Neural progenitor cell (in vitro differentiated cells): ENCODE measurements around the gene CHST6. TPM values are rescaled to one million over a fixed set of nuclear protein-coding genes. Genes with fewer than 3 reads are reported as not detected.
"Not testable (repeated sequence)": the region's sequence is repeated elsewhere in the genome, so short reads cannot be mapped to it uniquely, and the experiment has no call there.

Experiments
- DNase-seq: peaks from one replicate; pipeline ENCODE4 v3.0.0-alpha.2; 2016; ENCODE audit warnings: low spot score
- H2AFZ ChIP-seq: fragments of 200-600 bp; sonication (generic); replicated peaks from 2 replicates; pipeline ENCODE4 v1.6.1; 2016; ENCODE audit warnings: antibody characterized with exemption
- H3F3A ChIP-seq: fragments of 200-600 bp; sonication (generic); 2 replicates; pipeline ENCODE4 v1.6.1; 2016; ENCODE audit warnings: antibody characterized with exemption, low read depth
- H3K27ac ChIP-seq: fragments of 200-600 bp; sonication (generic); 2 replicates; pipeline ENCODE4 v1.5.1; 2016; ENCODE audit warnings: mild to moderate bottlenecking
- H3K27me3 ChIP-seq: fragments of 200-600 bp; sonication (generic); 2 replicates; pipeline ENCODE4 v1.6.1; 2016; ENCODE audit warnings: mild to moderate bottlenecking, moderate library complexity
- H3K36me3 ChIP-seq: fragments of 200-600 bp; sonication (generic); 2 replicates; pipeline ENCODE4 v1.5.1; 2016
- H3K4me1 ChIP-seq: fragments of 200-600 bp; sonication (generic); 2 replicates; pipeline ENCODE4 v1.6.1; 2016; ENCODE audit warnings: mixed run types
- H3K4me2 ChIP-seq: fragments of 200-600 bp; sonication (generic); 2 replicates; pipeline ENCODE4 v1.6.1; 2016
- H3K4me3 ChIP-seq: fragments of 200-600 bp; sonication (generic); 2 replicates; pipeline ENCODE4 v1.5.1; 2016
- H3K79me2 ChIP-seq: fragments of 200-600 bp; sonication (generic); 2 replicates; pipeline ENCODE4 v1.6.1; 2016; ENCODE audit warnings: low read depth
- H3K9ac ChIP-seq: fragments of 200-600 bp; sonication (generic); 2 replicates; pipeline ENCODE4 v1.6.1; 2016
- H3K9me3 ChIP-seq: fragments of 200-600 bp; sonication (generic); 2 replicates; pipeline ENCODE4 v1.5.1; 2016; ENCODE audit warnings: low read depth
- H4K20me1 ChIP-seq: fragments of 200-600 bp; sonication (generic); 2 replicates; pipeline ENCODE4 v1.6.1; 2016; ENCODE audit warnings: low read depth
- H3K27ac Mint-ChIP-seq: 3 replicates; pipeline ENCODE4 v1.8.0; 2021; ENCODE audit warnings: mixed read lengths
- H3K27me3 Mint-ChIP-seq: 2 replicates; pipeline ENCODE4 v1.8.0; 2022; ENCODE audit warnings: low read depth, mild to moderate bottlenecking, inconsistent platforms, moderate library complexity, mixed read lengths; ENCODE audit not compliant: insufficient read depth
- H3K36me3 Mint-ChIP-seq: 3 replicates; pipeline ENCODE4 v1.8.0; 2021; ENCODE audit warnings: mixed read lengths
- H3K4me1 Mint-ChIP-seq: 3 replicates; pipeline ENCODE4 v1.8.0; 2021; ENCODE audit warnings: mixed read lengths
- H3K4me3 Mint-ChIP-seq: 3 replicates; pipeline ENCODE4 v1.8.0; 2021; ENCODE audit warnings: mild to moderate bottlenecking, moderate library complexity, mixed read lengths
- H3K9me3 Mint-ChIP-seq: 3 replicates; pipeline ENCODE4 v1.8.0; 2020; ENCODE audit warnings: mixed read lengths
- CTCF ChIP-seq: fragments of 200-600 bp; sonication (generic); IDR thresholded peaks from 2 replicates; pipeline ENCODE4 v1.5.1; 2017; ENCODE audit warnings: antibody characterized with exemption, mild to moderate bottlenecking
- EZH2 ChIP-seq: fragments of 200-600 bp; sonication (generic); IDR thresholded peaks from 2 replicates; pipeline ENCODE4 v1.6.1; 2017; ENCODE audit warnings: antibody characterized with exemption, mild to moderate bottlenecking, moderate library complexity
- EZH2phosphoT487 ChIP-seq: fragments of 200-600 bp; sonication (generic); IDR thresholded peaks from 2 replicates; pipeline ENCODE4 v1.6.1; 2017; ENCODE audit warnings: antibody characterized with exemption
- total RNA-seq: library from RNA; depleted of rRNA; stranded (reverse); fragments of >200 nt; gene quantifications from 2 replicates; pipeline ENCODE4 v1.2.3, GENCODE V29; 2015; ENCODE audit warnings: low replicate concordance

The CHST6 gene
- total RNA-seq: 6.2 and 12.5 TPM in 2 replicates

GRCh38 chr16:75495076-75495674 is at the start of gene CHST6:
Gene CHST6, minus strand, starts transcription at chr16:75495441. Its CDS starts 15,613 bp downstream, at chr16:75479828.
- H3K79me2 ChIP-seq: peaks cover 9% of the 10 kb centered on the region
- peak; percentile 84 for DNase-seq
- no peaks in the 10 kb centered on the region for H3K36me3 ChIP-seq
- H3K4me1 ChIP-seq: peaks cover 21% of the 10 kb centered on the region
- H3K27ac ChIP-seq: no peak within 1 kb of the TSS
- Mint-ChIP-seq H3K4me1 (peaks cover 16% of the 10 kb centered on the region), H3K36me3 (no peaks in the 10 kb centered on the region), H3K27ac (no peak within 1 kb of the TSS), H3K9me3 (no peaks in the 10 kb centered on the region), H3K27me3 (peaks cover 11% of the 10 kb centered on the region), H3K4me3 (peak within 1 kb of the TSS; percentile 89)
- peaks cover 7% of the 10 kb centered on the region for H4K20me1 ChIP-seq
- peak within 1 kb of the TSS; percentile 96 for H3K4me2 ChIP-seq
- H3K27me3 ChIP-seq: peaks cover 8% of the 10 kb centered on the region
- H3K4me3 ChIP-seq: peak within 1 kb of the TSS; percentile 77
- H3K9ac ChIP-seq: no peak within 1 kb of the TSS
- peak within 1 kb of the TSS; percentile 80 for H2AFZ ChIP-seq
- H3K9me3 ChIP-seq: no peaks in the 10 kb centered on the region
- peaks cover 34% of the 10 kb centered on the region for H3F3A ChIP-seq
- TF ChIP-seq EZH2phosphoT487 (no peak), EZH2 (peak; percentile 55)

GRCh38 chr16:75542462-75542861 is 47.2 kb upstream of the CHST6 start:
- not testable (repeated sequence) for H3K4me1 Mint-ChIP-seq, DNase-seq, H3K4me3 ChIP-seq, H3K4me2 ChIP-seq, H3K27me3 ChIP-seq, H3K4me3 Mint-ChIP-seq, H3K27me3 Mint-ChIP-seq, H3K27ac Mint-ChIP-seq, H2AFZ ChIP-seq, H3K9me3 Mint-ChIP-seq, H3K79me2 ChIP-seq, H3K9me3 ChIP-seq, H3K27ac ChIP-seq, H3K36me3 ChIP-seq, H3F3A ChIP-seq, H4K20me1 ChIP-seq, H3K4me1 ChIP-seq, H3K9ac ChIP-seq
- H3K36me3 Mint-ChIP-seq: peaks cover 23% of the 10 kb centered on the region

- H3K36me3 ChIP-seq: no peaks in the 10 kb centered on the region
- H3K9me3 Mint-ChIP-seq: no peaks in the 10 kb centered on the region
- no peak overlapping the region for H3K4me3 Mint-ChIP-seq
- H3K9me3 ChIP-seq: no peaks in the 10 kb centered on the region
- H2AFZ ChIP-seq: no peak overlapping the region
- no peaks in the 10 kb centered on the region for H3K27me3 ChIP-seq
- no peaks in the 10 kb centered on the region for H4K20me1 ChIP-seq
- H3K27me3 Mint-ChIP-seq: peaks cover 3% of the 10 kb centered on the region
- H3K4me1 ChIP-seq: no peaks in the 10 kb centered on the region
- peaks cover 23% of the 10 kb centered on the region for H3K36me3 Mint-ChIP-seq
- H3K4me2 ChIP-seq: no peak overlapping the region
- H3K4me1 Mint-ChIP-seq: no peaks in the 10 kb centered on the region
- H3F3A ChIP-seq: no peaks in the 10 kb centered on the region
- H3K27ac ChIP-seq: no peak overlapping the region
- TF ChIP-seq EZH2phosphoT487 (no peak), EZH2 (no peak), CTCF (no peak)
- no peak for DNase-seq
- H3K79me2 ChIP-seq: no peaks in the 10 kb centered on the region
- no peak overlapping the region for H3K9ac ChIP-seq
- H3K27ac Mint-ChIP-seq: no peak overlapping the region
- H3K4me3 ChIP-seq: no peak overlapping the region
Measured at GRCh38 chr16:75541236-75541635, 46.0 kb upstream of the CHST6 start.

GRCh38 chr16:75538882-75539565 is 43.8 kb upstream of the CHST6 start:
- not testable (repeated sequence) for H4K20me1 ChIP-seq, H3K4me3 ChIP-seq, H3K9ac ChIP-seq, H3K27me3 ChIP-seq, H3K4me3 Mint-ChIP-seq, DNase-seq, H3K9me3 ChIP-seq, H3K79me2 ChIP-seq, H3K27me3 Mint-ChIP-seq, H3K36me3 ChIP-seq, H3F3A ChIP-seq, H2AFZ ChIP-seq, H3K4me2 ChIP-seq, H3K27ac ChIP-seq, H3K9me3 Mint-ChIP-seq, H3K4me1 ChIP-seq, H3K4me1 Mint-ChIP-seq, H3K27ac Mint-ChIP-seq
- peaks cover 17% of the 10 kb centered on the region for H3K36me3 Mint-ChIP-seq
